Hippocampal formation (tissue), 2 donors: Measurements from ENCODE around the gene SLC9A5.

Experiments
- DNase-seq, 2 donors: peaks; one replicate each; lab custom pipeline; 2025; lab: John Stamatoyannopoulos, UW

Gene SLC9A5

GRCh38 chr16:67310561-67310960 lies 61.8 kb downstream of the SLC9A5 start:
- no peak for DNase-seq

- no peak for DNase-seq
These were observed 63.1 kb downstream of the SLC9A5 start for GRCh38 chr16:67311607-67312488.

GRCh38 chr16:67312719-67313118 lies 63.9 kb downstream of the SLC9A5 start:
- no peak for DNase-seq

GRCh38 chr16:67317853-67318252 lies 69.1 kb downstream of the SLC9A5 start:
- DNase-seq, result no peak
